Activated gamma-delta T cell treated with anti-CD3 and anti-CD28 coated beads, Interleukin-2, amount 50 U/mL, for 16 hours (primary cell): ENCODE results near the gene ITGB5.
"Not testable (repeated sequence)": the region's sequence is repeated elsewhere in the genome, so short reads cannot be mapped to it uniquely, and the experiment has no call there.

Source experiments
- DNase-seq: peaks from one replicate; pipeline ENCODE4 v3.0.0-alpha.2; 2020; ENCODE audit warnings: low read depth

Gene ITGB5

DNA sequence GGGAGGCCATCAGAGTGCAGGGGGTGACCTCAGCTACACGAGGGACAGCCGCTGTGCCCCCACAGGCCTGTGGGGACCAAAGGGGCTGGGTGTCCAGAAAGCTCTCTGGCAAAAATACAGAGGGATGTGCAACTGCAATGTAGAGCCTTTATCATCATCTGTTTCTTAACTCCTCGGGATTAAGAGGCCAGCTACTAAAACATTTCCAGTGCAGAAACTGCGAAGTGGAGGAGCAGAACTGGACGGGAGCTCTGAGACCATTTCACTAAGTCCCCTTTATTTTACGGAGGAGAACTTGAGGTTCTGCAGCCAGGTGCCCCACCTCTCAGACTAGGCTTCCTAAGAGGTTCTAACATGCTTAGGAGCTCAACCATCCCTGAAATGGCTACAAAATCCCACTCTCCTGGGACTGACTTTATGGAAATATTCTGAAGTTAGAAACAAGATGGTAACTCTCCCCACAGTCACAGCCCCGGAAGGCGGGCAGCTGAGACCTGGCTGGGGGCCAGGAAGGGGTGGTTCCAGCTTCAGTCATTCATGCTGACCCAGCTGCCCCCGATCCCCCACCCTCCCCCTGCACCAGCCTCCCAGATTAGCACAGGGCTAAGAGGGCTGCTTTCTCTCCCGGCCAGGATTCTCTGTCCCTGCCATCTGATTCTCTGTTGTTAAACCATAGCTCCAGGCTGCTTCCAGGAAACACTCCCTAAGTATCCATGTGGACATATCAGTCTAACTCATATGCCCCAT, 116.7 kb downstream of the ITGB5 start:
- DNase-seq: no peak

DNA sequence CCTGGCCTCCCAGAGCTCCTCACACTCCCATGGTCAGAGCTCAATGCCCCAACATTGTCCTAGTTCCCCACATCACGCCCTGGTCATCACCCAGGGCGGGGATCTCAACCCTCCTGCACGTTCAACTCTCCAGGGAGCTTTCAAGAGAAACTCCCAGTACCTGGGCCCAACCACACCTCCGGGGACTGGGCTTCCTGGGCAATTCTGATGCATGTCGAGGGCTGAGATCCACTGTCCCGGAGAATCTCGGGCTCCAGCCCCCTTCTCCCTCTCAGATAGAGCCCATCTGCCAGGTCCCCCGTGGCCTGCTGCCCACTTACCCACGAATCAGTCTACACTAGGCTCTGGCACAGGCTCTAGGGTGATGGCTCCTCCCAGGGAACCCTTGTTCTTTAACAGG, 117.7 kb downstream of the ITGB5 start:
- DNase-seq: no peak

DNA sequence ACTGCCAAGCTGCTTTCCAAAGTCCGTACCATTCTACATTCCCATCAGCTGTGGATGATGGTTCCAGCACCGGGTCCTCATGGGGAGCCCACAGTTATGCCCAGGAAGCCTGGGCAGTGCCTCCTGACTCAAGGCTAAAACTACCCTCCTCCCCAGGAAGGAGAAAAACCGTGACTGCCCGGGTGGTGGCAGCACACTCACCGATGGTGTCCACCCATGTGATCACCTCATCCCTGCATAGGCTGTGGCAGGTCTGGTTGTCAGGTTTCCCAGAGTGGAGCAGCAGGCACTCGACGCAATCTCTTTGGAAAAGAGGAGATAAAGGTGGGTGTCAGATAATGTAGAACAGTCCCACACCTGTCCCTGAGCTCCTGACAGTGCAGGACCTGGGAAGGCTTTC, 118.4 kb downstream of the ITGB5 start:
- DNase-seq: no peak

DNA sequence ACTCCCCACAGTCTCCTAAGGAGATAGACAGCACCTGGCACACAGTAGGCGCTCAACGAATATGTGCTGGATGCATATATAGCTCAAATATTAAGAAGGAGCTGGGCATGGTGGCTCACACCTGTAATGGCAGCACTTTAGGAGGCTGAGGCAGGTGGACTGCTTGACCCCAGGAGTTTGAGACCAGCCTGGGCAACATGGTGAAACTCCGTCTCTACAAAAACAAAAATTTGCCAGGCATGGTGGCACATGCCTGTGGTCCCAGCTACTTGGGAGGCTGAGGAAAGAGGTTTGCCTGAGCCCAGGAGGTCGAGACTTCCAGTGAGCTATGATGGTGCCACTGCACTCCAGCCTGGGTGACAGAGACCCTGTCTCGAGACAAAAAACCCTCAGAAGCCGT, 119.5 kb downstream of the ITGB5 start:
- no peak for DNase-seq

DNA sequence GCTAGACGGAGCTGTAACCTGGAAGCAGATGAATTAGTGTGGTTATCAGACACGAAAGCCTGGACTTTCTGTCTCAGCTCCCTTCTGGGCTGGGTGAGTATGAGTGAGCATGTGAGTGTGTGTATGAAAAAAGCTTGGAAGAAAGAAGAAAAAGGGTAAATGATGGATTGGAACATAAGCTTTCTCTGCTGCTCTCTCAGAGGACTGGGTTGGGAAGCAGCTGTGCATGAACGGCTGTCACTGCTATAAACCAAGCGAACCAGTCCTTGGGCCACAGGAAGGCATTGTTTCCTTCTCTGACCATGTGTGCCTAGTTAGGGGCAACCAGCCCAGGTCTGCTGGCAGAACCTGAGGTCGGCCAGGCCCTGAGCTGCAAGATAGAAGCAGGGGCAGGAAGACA, 119.9 kb downstream of the ITGB5 start:
- DNase-seq: no peak

DNA sequence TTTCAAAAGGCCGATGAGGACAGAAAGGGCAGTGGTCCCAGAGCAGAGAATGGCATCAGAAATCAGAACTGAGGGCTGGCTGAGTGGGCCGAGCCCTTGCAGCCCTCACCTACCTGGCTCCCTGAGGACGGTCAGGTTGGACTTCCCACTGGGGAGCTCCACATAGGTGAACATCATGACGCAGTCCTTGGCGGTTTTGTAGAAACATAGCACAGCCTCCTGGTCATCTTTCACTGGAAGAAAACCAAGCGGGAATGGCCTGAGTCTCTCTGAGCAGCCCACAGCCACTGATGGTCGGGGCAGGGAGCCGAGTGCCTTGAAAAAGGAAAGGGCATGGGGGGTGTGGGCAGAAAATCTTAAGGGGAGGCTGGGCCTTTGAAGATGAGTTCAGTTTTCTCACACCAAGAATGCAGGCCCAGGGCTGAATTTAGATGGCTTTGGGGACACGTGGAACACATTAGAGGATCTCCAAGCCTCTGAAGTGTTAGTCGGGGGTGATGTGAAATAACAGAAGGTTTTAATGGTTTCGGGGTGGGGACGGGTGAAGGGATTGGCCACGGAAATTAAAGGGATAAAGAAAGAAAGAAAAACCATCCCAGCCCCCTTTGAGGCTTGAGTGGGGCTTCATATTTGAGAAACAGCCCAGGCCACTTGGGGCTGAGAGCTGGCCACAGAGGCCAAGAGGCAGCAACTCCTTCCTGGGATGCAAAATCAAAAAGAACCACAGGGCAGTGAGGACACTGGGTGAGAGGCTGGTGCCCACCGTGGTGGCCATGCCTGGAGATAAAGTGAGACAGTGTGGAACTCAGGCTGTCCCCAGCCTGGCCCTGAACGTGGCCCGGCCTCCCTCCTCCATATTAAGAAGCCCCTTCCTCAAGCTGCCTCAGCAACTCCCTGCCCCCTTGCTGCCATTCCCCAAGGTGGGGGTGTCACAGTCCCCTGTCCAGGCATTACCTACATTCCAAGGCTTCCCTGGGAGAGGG, 120.8 kb downstream of the ITGB5 start:
- no peak for DNase-seq

DNA sequence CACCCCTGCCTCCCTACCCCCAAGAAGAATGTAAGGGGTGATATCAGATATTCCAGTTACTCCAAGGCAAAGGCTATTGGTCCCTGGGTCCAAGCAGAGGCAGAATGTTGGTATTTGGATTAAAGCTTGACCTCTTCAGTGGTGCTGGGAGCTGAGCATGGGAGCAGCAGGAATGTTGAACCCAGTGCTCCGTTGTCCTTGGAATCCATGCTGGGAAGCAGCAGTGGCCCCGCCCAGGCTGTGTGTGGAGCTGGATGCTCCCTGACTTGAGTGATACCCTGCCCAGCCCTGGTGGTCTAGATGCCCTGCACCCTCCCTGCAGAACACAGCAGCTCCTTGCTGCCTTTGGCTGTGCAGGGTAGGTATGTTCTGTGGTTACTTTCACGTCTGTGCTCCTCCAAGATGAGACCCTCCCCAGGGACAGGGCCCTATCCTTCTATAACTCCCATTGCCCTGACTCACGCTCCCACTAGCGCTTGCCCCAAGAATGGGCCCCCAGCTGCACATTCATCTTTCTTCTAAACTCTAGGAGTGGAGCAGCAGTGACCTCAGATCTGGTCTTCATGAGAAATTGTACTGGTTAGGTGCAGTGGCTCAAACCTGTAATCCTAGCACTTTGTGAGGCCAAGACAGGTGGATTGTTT, 121.8 kb downstream of the ITGB5 start:
- no peak for DNase-seq

DNA sequence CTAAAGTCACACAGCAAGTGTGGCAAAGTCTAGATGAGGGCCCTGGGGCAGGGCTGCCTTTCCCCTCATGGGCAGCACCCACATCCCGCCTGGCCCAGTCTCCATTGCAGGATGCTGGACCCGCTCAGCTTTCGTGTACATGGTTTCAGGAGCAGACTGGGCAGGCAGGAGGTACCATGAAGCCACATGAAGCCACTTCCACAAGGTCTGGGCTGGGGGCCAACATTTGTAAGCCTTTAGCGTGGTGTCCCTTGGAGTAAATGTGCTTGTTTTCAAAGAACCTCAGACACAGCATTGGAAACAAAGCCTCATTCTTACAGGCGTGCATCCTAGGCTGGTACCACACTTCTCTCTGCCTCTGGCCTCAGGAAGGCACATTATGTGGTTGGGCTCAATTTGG, 122.4 kb downstream of the ITGB5 start:
- no peak for DNase-seq

DNA sequence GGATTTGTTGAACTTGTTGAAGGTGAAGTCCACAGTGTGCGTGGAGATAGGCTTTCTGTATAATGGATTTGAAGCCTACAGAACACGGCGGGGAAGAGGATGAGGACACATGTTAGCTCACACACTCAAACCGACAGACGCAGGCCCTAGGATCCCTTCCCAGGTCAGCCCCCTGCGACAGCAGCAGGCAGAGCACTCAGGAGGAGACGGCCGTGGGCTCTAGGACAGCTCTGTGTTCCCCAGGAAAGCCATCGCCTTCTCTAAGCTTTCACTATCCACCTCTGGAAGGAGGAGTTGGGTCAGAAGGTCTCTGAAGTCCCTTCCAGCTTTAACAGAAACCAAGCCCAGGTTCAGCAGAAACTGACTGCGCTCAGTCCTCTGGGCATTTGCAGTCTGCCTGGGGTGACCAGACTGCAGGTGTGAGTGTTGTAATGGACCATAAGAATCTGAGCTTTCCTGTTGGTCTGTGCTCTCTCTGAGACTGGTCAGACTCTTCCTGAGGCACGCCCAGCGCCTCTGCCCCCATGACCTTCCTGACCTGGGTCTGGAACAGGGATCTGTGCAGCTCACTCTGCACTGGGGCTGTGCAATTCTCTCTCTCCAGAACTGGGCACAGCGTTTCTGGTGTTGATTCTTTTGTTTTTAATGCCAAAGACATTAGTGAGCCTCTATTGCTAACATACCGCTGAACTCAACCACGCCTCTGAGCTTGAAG, 123.4 kb downstream of the ITGB5 start:
- no peak for DNase-seq

DNA sequence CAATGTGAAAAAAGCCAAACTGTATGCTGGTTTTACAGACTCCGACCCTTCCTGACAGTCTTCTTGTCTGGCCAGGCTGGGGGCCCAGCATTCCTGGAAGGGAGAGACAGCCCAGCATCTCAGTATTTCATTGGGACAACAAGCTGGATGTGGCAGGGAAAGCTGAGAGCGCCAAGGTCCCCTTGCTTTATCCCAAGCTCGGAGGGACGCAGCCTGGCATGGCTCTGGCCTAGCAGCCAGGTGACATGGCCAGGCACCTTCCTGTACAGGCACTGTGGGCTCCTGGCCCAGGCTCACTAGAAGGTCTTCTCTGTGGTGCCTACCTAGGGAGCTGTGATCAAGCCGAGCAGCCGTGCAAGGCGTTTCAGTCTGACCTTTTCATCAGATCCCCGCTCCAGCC, 124.0 kb downstream of the ITGB5 start:
- no peak for DNase-seq

DNA sequence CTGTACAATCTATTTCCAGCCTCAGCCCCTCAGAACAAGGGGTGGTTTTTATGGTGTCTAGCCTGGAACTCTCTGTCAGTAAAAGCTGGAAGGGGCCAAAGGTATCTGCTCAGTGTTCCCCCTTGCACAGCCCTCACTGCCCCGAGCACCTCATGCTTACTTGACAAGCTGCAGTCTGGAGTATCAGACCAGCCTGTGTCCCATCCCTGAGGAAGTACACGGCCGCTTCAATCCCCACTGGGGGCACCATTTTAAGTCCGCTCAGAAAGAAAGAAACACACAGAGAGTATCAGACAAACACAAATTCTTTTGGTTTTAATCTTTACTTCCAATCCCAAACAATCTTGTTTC, 124.5 kb downstream of the ITGB5 start:
- no peak for DNase-seq

DNA sequence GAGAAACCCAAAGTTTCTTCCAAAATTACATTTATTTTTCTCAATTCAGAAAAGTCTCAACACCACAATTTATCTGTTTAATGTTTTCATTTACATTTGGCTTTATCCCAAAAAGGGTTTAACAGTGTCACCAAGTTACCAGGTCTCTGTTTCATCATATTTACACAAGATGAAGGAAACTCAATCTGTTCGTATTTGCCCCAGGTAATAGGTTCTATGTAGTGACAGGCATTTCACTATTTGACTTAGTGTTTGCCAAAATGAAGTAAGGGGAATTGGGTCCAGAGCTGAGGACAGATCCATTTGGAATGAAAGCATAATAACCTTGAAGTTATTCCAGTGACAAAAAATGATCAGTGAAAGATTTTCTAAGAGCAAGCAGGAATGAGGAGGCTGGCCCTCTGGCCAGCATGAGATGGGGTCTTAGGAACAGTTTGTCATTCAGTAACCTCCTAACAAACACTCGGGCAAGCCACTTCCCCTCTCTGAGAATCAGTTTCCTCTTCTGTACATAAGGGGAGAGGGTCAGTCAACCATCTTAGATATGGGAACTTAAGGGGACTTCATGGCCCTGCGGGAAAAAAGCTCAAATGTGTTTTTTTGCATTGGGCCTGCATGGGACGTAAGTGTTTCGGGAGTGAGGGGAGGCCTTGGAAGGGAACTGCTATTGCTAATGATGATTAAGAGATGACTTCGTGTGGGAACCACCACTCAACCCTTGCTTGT, 125.1 kb downstream of the ITGB5 start:
- no peak for DNase-seq

DNA sequence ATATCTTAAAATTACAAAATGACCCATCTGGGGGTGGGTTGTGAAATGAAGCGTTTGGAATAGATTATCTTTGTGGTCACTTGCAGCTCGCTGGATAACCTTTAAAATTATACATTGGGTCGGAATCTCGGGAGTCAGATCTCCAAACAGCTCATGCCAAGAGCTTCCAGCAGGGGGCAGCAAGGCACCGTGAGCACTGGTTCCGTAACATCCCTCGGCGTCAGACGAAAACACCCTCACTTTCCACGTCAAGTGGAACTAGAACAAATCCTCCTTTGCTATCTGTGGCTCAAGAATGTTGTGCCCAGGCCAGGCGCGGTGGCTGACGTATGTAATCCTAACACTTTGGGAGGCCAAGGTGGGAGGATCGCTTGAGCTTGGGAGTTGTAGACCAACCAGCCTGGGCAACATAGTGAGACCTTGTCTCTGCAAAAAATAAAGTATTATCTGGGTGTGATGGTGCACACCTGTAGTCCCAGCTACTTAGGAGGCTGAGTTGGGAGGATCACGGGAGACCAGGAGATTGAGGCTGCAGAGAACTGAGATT, 125.8 kb downstream of the ITGB5 start:
- DNase-seq: peak; percentile 59

DNA sequence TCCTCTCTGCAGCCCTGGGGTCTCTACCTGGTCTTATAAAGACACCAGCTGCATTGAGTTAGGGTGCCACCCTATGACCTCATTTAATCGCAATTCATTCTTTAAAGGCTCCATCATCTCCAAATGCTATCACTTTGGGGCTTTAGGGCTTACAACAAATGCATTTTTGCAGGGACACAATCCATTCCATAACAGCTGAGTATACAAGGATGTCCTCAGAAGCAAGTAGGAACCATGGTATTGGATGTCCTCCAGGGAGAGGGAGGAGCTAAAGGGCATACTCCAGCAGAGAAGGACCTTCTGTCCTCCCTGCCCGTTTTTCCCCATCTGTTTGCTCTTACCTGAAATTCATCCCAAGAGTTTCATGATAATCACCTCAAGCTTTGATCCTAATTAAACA, 126.6 kb downstream of the ITGB5 start:
- DNase-seq: no peak

DNA sequence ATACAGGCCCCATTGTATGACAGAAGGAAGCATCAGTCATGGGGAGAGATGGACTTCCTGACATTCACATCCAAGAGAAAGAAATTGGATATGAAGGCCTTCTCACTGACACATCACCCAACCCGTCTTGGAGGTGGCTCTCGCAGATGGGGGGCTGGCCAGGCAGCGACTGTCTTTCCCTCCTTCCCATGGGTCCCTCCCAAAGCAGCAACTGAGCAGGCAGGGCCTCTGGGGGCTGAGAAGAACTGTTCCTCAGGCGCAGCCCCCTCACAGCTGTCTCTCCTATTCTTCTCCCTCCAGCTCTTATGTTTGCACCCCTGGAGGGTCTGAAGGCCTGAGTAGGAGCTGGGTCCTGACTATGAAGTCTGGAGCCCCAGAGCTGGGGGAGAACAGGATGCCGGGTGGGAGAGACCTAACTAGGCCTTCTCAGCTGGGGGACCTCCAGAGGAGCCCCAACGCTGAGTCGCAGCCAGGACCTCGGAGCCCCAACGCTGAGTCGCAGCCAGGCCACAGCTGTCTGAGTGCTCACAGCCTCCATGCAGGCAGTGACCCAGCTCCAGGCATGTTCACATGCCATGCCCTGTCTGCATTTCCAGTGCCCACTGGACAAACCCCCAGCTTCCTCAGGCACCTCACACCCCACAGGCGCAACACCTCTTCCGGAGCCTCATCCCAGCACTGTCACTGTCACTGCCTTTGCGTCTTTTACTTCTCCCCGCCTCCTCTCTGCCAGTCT, 127.3 kb downstream of the ITGB5 start:
- no peak for DNase-seq

DNA sequence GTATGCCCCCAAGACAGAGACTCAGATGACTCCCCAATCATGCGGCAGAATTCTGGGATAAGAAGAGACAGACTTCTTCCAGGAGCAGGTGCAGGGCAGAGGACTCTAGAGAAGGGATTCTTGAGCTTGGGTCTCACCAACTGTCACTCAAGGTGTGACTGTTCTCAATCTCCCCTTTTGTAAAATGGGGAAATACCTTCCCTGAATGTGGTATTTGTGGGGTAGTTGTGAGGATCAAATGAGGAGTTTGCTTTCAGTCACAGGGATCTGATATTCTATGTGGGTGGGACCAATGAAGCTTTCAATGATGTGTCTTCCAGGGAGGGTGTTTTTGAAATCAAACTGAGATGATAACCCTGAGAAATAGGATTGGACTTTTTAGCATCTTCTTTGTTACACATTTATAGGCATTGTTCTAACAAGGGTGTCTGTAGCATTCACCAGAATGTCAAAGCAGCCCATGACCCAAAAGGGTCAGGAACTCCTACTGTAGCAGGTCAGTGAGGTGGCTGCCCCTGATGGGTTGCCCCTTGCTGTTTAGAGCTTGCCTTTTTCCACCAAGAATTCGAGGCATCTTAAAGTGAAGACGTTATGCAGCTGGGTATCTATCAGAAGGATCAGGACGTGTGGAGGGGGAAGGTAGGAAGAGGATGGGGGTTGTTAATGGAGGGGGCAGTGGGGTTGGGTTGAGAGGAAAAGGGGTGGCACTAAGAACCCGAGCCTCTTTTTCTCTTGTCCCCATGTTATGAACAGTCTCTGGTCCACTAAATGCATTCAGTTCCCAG, 128.1 kb downstream of the ITGB5 start:
- DNase-seq: no peak

DNA sequence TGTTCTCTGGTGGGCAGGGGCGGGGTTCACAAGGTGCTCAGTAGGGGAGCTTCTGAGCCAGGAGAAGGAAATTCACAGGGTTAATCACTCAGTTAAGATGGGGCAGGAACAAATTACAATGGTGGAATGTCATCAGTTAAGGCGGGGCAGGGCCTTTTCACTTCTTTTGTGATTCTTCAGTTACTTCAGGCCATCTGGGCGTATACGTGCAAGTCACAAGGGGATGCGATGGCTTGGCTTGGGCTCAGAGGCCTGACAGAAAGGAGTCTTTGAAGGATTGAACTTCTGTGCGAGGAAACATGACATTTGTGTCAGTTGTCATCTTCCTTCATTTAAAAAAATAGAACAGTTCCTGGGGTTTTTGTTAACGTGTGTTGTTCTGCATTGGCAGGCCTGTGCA, 129.2 kb downstream of the ITGB5 start:
- not testable (repeated sequence) for DNase-seq

DNA sequence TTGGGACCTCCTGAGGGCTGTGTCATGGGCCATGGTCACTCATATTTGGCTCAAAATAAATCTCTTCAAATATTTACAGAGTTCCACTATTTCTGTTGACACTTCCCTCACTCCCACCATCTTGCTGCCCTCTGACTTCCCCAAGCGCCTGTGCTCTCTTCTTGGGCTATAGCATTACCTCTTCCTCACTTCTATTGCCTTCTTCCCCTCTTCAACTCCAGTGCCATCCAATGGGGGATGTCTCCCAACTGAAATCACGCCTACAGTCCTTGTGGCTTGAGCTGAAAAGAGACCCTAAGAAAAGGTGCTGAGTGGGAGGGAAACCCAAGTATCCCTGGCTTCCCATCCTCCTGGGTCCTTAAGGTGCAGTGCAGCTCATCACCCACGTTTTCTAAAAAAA, 135.1 kb downstream of the ITGB5 start:
- no peak for DNase-seq

DNA sequence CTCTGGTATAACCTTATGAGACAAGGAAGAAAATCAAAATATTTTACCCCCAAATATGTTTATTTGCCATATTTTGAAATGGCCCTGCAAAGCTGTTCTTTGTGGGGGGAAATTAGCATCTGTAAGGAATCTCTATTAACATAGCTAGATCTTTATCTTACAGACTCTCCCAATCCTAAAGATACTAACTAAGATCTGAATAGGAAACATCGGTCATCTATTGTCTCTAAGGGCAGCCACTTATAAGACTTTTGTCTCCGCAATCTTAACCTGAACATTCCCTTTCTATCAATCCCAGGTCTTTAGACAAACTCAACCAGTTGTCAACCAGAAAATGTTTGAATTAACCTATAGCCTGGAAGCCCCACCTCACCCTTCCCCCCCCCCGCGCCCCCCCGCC, 135.7 kb downstream of the ITGB5 start:
- no peak for DNase-seq

DNA sequence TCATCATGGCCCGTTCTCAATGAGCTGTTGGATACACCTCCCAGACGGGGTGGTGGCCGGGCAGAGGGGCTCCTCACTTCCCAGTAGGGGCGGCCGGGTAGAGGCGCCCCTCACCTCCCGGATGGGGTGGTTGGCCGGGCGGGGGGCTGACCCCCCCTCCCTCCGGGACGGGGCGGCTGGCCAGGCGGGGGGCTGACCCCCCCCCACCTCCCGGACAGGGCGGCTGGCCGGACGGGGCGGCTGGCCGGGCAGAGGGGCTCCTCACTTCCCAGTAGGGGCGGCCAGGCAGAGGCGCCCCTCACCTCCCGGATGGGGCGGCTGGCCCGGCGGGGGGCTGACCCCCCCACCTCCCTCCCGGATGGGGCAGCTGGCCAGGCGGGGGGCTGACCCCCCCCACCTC, 137.3 kb downstream of the ITGB5 start:
- DNase-seq: not testable (repeated sequence)
